ENCODE data around the gene AMOTL2.

GRCh38 chr3:134342259-134342658 lies 32.0 kb downstream of the AMOTL2 start:
- TF ChIP-seq EZH2 (IDR thresholded peaks at IDR 0.05; ENCODE audit: low read length, unreplicated experiment): no peak
- no peak for TF ChIP-seq EZH2phosphoT487 (IDR thresholded peaks at IDR 0.05; ENCODE audit: borderline replicate concordance, low read length)
- TF ChIP-seq CTCF (conservative IDR thresholded peaks at IDR 0.05; ENCODE audit: low read depth, low read length): no peak

Data from PC-3 (cell line).